ENCODE results near the gene EPHX1. TPM values are rescaled to one million over a fixed set of nuclear protein-coding genes. Genes with fewer than 3 reads are reported as not detected.

EPHX1 gene
- 204 to 240 TPM (median 210 TPM) in 5 replicates for total RNA-seq (2022; extraction: Qiagen RNA extraction)

DNA sequence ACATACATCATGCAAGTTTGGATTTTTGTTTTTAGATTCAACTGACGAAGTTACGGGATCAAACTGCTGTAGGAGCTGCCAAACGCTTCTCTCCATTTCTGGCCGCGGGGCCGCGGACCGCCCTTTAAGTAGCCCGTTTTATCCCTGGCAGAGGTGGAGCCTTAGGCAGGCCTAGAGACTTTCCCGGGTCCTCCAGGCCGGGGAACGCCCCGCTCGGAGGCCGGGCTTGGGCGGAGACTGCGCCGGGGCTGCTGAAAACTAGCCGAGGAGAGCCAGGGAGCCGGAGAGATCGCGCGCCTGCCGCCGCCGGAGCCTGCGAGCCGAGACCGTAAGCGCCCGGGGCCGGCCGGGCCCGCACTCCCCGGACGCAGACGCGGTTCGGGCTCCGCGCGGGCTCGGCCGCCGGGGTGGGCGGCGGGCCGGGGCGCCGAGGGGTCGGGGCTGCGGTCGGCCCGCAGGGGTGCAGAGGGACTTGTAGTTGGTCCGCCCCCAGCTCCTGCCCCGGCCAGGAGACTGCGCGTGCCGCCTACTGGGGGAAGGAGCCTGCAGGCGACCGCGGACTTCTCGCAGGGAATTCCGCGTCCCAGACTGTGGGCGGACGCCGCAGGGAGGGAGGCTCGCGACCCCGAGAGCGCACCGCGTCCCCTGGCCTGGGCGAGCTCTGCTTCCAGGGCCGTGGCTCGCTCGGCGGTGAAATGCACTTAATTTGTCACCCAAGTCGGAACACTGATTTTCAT is at the start of gene EPHX1:
Gene EPHX1 (plus strand): TSS at position 283 of the 737 bp plus-strand sequence. CDS start 18,606 bp downstream, outside the sequence.

DNA sequence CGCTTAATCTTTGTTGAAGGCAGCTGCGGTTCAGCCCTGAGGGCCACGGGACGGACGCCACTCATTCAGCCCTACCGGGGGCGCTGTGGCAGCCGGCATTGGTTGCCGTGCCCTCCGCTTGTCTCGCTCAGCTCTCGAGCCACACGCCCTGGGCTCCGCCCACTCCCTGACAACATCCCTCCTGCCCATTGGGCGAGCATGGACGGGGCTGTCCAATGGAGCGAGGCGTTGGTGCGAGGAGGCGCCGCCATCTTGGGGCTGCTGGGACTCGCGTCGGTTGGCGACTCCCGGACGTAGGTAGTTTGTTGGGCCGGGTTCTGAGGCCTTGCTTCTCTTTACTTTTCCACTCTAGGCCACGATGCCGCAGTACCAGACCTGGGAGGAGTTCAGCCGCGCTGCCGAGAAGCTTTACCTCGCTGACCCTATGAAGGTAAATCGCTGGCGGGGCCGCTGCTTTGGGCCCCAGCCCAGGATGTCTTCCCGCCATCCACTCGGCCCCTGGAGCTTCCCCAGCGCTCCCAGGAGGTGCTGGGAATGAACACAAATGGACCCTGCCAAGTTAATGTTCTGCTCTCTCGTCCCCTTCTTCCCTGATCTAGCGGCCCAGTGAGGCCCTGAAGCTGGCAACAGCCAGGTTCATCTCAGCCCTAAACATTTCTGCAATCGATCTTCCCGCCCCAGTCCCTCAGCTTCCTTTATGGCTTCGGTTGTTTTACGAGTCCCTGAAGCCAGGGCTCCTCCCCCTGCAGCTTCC is 32.2 kb upstream of the EPHX1 start, which contains the start of gene SRP9:
Gene SRP9 (plus strand): TSS at position 244 of the 754 bp plus-strand sequence. CDS start 115 bp downstream, at position 359.

DNA sequence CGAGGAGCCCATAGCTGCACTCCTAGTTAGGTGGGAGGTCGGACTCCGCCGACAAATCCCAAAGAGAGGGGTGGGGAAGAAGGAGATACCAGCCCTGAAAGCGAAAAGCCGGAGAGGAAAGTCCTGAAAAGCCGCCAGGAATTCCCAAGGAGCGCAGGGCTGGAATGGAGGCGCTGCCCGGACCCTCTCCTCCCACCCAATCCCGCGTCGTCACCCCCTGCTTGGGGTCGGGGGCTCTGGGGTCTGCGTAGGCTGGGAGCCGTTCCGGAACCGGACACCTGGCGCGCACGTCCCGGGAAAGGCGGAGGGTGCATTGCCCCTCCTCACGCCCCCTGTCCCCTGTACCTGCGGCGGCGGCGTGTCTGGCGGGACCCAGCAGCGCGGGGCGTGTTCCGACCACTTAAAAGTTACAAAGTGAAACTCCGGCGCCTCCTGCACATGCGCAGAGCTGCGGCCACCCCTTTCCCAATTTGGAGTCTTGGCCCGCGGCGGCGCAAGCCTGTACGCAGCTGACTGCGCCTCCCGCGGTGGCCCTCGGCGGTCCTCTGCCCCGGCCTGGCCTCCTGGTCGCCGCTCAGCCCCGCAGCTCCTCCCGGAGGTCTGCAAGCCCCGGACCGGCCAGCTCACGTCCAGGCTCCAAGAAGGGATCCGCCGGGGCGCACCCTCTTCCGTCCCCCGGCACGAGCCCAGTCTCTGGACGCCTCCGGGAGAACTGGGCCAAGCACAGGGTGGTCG is 72.2 kb downstream of the EPHX1 start, which contains the start of gene TMEM63A:
Gene TMEM63A (minus strand): TSS at position 422 of the 735 bp plus-strand sequence. CDS start 4,800 bp downstream, outside the sequence.

DNA sequence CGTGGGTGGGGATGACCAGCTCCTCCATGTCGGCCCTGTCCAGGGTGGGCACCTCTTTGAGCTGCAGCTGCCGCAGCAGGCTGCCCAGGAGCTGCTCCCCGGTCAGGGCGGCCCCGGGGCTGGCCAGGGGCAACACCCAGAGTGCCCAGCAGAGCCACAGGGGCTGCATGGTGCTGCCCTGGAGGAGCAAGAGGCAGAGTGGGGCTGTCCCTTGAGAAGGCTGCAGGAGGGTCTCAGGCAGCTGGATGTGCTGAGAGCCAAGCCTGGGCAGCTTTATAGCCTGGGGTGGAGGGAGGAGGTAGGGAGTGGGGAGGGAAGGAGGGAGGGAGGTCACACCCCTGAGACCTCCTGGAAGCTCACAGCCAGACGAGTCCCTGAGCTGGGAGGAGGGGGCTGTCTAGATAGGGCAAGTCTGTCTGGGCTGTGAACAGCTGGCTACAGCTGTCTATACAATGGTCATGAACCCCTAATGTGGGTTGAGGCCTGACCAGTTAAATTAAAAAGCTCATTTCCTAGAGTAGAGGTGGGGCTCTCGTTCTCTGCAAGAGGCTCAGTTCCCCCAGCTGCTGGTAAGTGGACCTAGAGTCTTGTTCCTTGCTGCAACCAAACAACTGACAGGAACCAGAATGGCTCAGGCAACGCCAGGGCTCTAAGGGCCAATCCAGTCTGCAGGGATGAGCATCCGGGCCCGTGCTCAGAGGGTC is 79.1 kb downstream of the EPHX1 start, which contains the start of gene LEFTY1:
Gene LEFTY1 (minus strand): TSS at position 249 of the 704 bp plus-strand sequence. CDS start 80 bp downstream, at position 169.

Other genes starting within 250 kb of the EPHX1 start
- 59.0 to 101 TPM (median 73.6 TPM) in 5 replicates for gene ENAH, start 157.0 kb upstream of the EPHX1 start, total RNA-seq (2022; extraction: Qiagen RNA extraction)
- 233 to 309 TPM (median 243 TPM) in 5 replicates for gene SRP9, start 32.3 kb upstream of the EPHX1 start, total RNA-seq (2022; extraction: Qiagen RNA extraction)
- gene TMEM63A, start 72.3 kb downstream of the EPHX1 start, total RNA-seq (2022; extraction: Qiagen RNA extraction) = 5.1 to 7.4 TPM (median 5.8 TPM) in 5 replicates
- gene LEFTY1, start 79.0 kb downstream of the EPHX1 start, total RNA-seq (2022; extraction: Qiagen RNA extraction) = 0.37 to 1.6 TPM (median 1.2 TPM) in 5 replicates
- gene PYCR2, start 114.1 kb downstream of the EPHX1 start, total RNA-seq (2022; extraction: Qiagen RNA extraction) = 47.4 to 55.8 TPM (median 53.0 TPM) in 5 replicates
- gene LEFTY2, start 131.1 kb downstream of the EPHX1 start, total RNA-seq (2022; extraction: Qiagen RNA extraction) = 0.05 to 0.21 TPM (median 0.13 TPM) in 4 of 5 replicates, not detected in the other
- 6.7 to 11.7 TPM (median 7.2 TPM) in 5 replicates for gene SDE2, start 189.2 kb downstream of the EPHX1 start, total RNA-seq (2022; extraction: Qiagen RNA extraction)

Measured in A549 treated with Hydrocortisone at 1 μM for 4 hours (cell line).